IMR-90 (cell line): Measurements from ENCODE around the gene NFAT5. TPM values are rescaled to one million over a fixed set of nuclear protein-coding genes. Genes with fewer than 3 reads are reported as not detected.
A peak's percentile ranks its signal among the peaks of the same experiment; 100 is the strongest.

Experiments
- ATAC-seq: fragments of 200-7000 bp; cut with Tn5 transposase; 2 replicates; pipeline ENCODE4 v1.9.1; 2020; ENCODE audit warnings: low read depth, mild to moderate bottlenecking, moderate library complexity
- BruUV-seq: library from RNA; stranded (reverse); fragments of 400-500 nt; replicated peaks from 2 replicates; lab custom pipeline; 2021; lab: Mats Ljungman, UMichigan
- CTCF ChIA-PET: fragments of 300-600 bp; formaldehyde crosslinking; extraction: SDS; loops from one replicate; lab custom pipeline; 2021; ENCODE audit warnings: antibody characterized with exemption; lab: Yijun Ruan, JAX
- POLR2A ChIA-PET: fragments of 300-600 bp; sonication (Branson Sonifier 250); formaldehyde crosslinking; loops from one replicate; lab custom pipeline; 2022; ENCODE audit warnings: antibody characterized with exemption; ENCODE audit not compliant: unreplicated experiment; lab: Charles Lee
- DNase-seq: peaks from one replicate; pipeline ENCODE4 v3.0.0; 2013
- H2AFZ ChIP-seq: replicated peaks from 2 replicates; pipeline ENCODE3; 2013; ENCODE audit warnings: low read length, mild to moderate bottlenecking; ENCODE audit not compliant: poor library complexity
- H2AK5ac ChIP-seq: 2 replicates; pipeline ENCODE4 v1.6.1; 2013; ENCODE audit warnings: low read depth, low read length, inconsistent platforms
- H2AK9ac ChIP-seq: replicated peaks from 2 replicates; pipeline ENCODE3; 2013; ENCODE audit warnings: mild to moderate bottlenecking, low read depth, low read length, moderate library complexity; ENCODE audit not compliant: poor library complexity
- H2BK120ac ChIP-seq: 2 replicates; pipeline ENCODE4 v1.6.1; 2013; ENCODE audit warnings: low read depth, low read length, inconsistent platforms
- H2BK15ac ChIP-seq: 3 replicates; pipeline ENCODE4 v1.6.1; 2013; ENCODE audit warnings: low read depth, low read length, inconsistent platforms
- H2BK20ac ChIP-seq: 2 replicates; pipeline ENCODE4 v1.6.1; 2013; ENCODE audit warnings: low read depth, mild to moderate bottlenecking, inconsistent platforms, low read length, moderate library complexity
- H2BK5ac ChIP-seq: 2 replicates; pipeline ENCODE4 v1.6.1; 2013; ENCODE audit warnings: mild to moderate bottlenecking, low read depth, low read length, inconsistent platforms; ENCODE audit not compliant: poor library complexity, severe bottlenecking
- H3K14ac ChIP-seq: replicated peaks from 2 replicates; pipeline ENCODE4 v1.6.1; 2013; ENCODE audit warnings: low read depth, low read length, inconsistent platforms
- H3K18ac ChIP-seq: 2 replicates; pipeline ENCODE4 v1.6.1; 2013; ENCODE audit warnings: low read depth, low read length, control low read depth
- H3K23ac ChIP-seq: 2 replicates; pipeline ENCODE4 v1.6.1; 2013; ENCODE audit warnings: low read depth, low read length, inconsistent platforms
- H3K27ac ChIP-seq: 2 replicates; pipeline ENCODE4 v1.5.1; 2013; ENCODE audit warnings: mild to moderate bottlenecking, control low read depth, low read length; ENCODE audit not compliant: insufficient read depth
- H3K27me3 ChIP-seq: 2 replicates; pipeline ENCODE4 v1.6.1; 2013; ENCODE audit warnings: low read length; ENCODE audit not compliant: control insufficient read depth, insufficient read depth
- H3K36me3 ChIP-seq: 2 replicates; pipeline ENCODE4 v1.6.1; 2013; ENCODE audit warnings: low read length, mixed read lengths; ENCODE audit not compliant: control insufficient read depth, insufficient read depth
- H3K4ac ChIP-seq: 2 replicates; pipeline ENCODE4 v1.6.1; 2013; ENCODE audit warnings: low read depth, low read length, inconsistent platforms
- H3K4me1 ChIP-seq: 2 replicates; pipeline ENCODE4 v1.6.1; 2013; ENCODE audit warnings: low read length, mixed read lengths; ENCODE audit not compliant: control insufficient read depth, insufficient read depth
- H3K4me2 ChIP-seq: 2 replicates; pipeline ENCODE4 v1.6.1; 2013; ENCODE audit warnings: low read depth, mild to moderate bottlenecking, control low read depth, low read length, moderate library complexity
- H3K4me3 ChIP-seq: 2 replicates; pipeline ENCODE4 v1.5.1; 2013; ENCODE audit warnings: low read depth, mild to moderate bottlenecking, control low read depth, low read length, moderate library complexity; ENCODE audit not compliant: insufficient read depth
- H3K56ac ChIP-seq: 2 replicates; pipeline ENCODE4 v1.6.1; 2013; ENCODE audit warnings: low read length, inconsistent platforms; ENCODE audit not compliant: insufficient read depth; ENCODE audit errors: extremely low read depth
- H3K79me1 ChIP-seq, 2 experiments: 2 replicates each; pipeline ENCODE4 v1.6.1; 2013; ENCODE audit warnings: low read length in 2 of 2, inconsistent platforms in 1 of 2, low read depth in 1 of 2
- H3K9ac ChIP-seq: 2 replicates; pipeline ENCODE4 v1.6.1; 2013; ENCODE audit warnings: low read depth, low read length, control low read depth
- H3K9me1 ChIP-seq: 2 replicates; pipeline ENCODE4 v1.6.1; 2013; ENCODE audit warnings: low read length, inconsistent platforms; ENCODE audit not compliant: insufficient read depth
- H3K9me3 ChIP-seq: 2 replicates; pipeline ENCODE4 v1.6.1; 2013; ENCODE audit warnings: low read length; ENCODE audit not compliant: control insufficient read depth, insufficient read depth
- H4K20me1 ChIP-seq: 2 replicates; pipeline ENCODE4 v1.6.1; 2013; ENCODE audit warnings: low read length, inconsistent platforms; ENCODE audit not compliant: insufficient read depth
- H4K5ac ChIP-seq: 2 replicates; pipeline ENCODE4 v1.6.1; 2013; ENCODE audit warnings: mild to moderate bottlenecking, low read depth, low read length, control low read depth
- H4K8ac ChIP-seq, 2 experiments: 2 replicates each; pipeline ENCODE4 v1.6.1; 2013; ENCODE audit warnings: low read depth in 2 of 2, low read length in 2 of 2, control low read depth in 1 of 2, inconsistent platforms in 1 of 2
- H4K91ac ChIP-seq: 2 replicates; pipeline ENCODE4 v1.6.1; 2013; ENCODE audit warnings: low read depth, low read length, inconsistent platforms; ENCODE audit not compliant: insufficient read depth
- CHD1 ChIP-seq: IDR thresholded peaks from 2 replicates; pipeline ENCODE4 v1.6.1; 2012; ENCODE audit warnings: low read depth, low read length, improper control_type of control experiment
- POLR2A ChIP-seq: IDR thresholded peaks from 2 replicates; pipeline ENCODE4 v1.6.1; 2012; ENCODE audit warnings: mild to moderate bottlenecking, low read depth, low read length
- RCOR1 ChIP-seq: IDR thresholded peaks from 2 replicates; pipeline ENCODE4 v1.6.1; 2012; ENCODE audit warnings: mild to moderate bottlenecking, low read length, improper control_type of control experiment; ENCODE audit not compliant: insufficient replicate concordance
- RFX5 ChIP-seq: IDR thresholded peaks from 2 replicates; pipeline ENCODE4 v1.8.0; 2012; ENCODE audit warnings: low read depth, mild to moderate bottlenecking, low read length, moderate library complexity
- WGBS, 2 experiments: methylation state at CpG; one replicate each; pipeline versions ENCODE4 v1.1.5 to v1.1.7; 2013; ENCODE audit warnings: missing lambda C conversion rate in 2 of 2; ENCODE audit not compliant: insufficient read length in 1 of 2; ENCODE audit errors: extremely low coverage in 2 of 2; 5-methylcytosine and 5-hydroxymethylcytosine counted together
- dilution Hi-C: fragments of 300-500 bp; cut with HindIII; formaldehyde crosslinking; loops from one replicate; pipeline ENCODE4 v1.14.3; 2018; ENCODE audit warnings: low sequenced_read_pairs; ENCODE audit not compliant: unreplicated experiment
- in situ Hi-C: fragments of 300-500 bp; cut with MboI; formaldehyde crosslinking; loops from 3 replicates; pipeline ENCODE4 v1.14.3; 2019; ENCODE audit warnings: low sequenced_read_pairs, inconsistent platforms, mixed read lengths
- intact Hi-C: fragments of 100-400 bp; cut with micrococcal nuclease; formaldehyde crosslinking; loops from 2 replicates; pipeline ENCODE4 v1.10.0; 2022
- polyA plus RNA-seq, 3 experiments: library from polyadenylated mRNA; depleted of rRNA; stranded (reverse); fragments of >200 nt; gene quantifications; 2 replicates each; pipeline ENCODE4 v1.2.3, GENCODE V29; 2012; ENCODE audit warnings: low replicate concordance in 1 of 3
- total RNA-seq: library from RNA; depleted of rRNA; stranded (reverse); fragments of >200 nt; gene quantifications from 2 replicates; pipeline ENCODE4 v1.2.3, GENCODE V29; 2012

NFAT5 gene
- total and polyA plus RNA-seq, 2 of the 4 experiments (the other 2 are of a cell fraction): 10.9 to 20.1 TPM

DNA sequence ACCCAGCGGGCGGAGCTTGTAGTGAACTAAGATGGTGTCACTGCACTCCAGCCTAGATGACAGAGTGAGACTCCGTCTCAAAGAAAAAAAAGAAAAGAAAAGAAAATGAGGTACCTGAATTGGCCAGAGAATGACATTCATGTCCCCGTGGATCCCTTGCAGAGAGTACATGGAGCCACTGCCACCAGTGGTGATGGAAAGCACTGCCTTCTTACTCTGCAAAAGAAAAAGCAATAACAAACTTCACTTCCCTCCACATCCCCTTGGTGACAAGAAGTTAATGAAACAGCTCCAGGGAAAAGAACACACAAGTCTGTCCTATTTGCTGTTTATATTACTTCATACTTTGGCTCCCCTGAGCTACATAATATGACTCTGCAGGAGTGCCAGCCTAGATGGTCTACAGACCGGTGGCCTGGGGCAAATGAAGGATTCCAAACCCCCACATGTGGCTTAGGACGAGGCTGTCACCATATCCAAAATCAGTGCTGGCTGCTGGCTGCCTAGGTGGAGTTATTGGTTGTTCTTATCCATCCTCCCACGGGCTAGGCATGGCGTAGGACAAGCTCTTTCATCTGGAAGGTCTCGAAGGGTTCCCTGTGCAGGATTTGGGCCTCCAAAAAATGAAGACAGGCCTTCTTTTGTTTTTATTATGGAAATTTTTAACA, 147.3 kb downstream of the NFAT5 start:
- Histone ChIP-seq H4K8ac (no peak overlapping the region), H3K4ac (no peak overlapping the region), H3K9me3 (no peaks in the 10 kb centered on the region), H3K14ac (no peak overlapping the region), H3K4me2 (no peak overlapping the region), H3K4me3 (no peak overlapping the region), H2AK9ac (no peak overlapping the region), H2BK5ac (no peak overlapping the region), H4K5ac (no peak overlapping the region), H4K20me1 (peaks cover 10% of the 10 kb centered on the region; the same call in 1 of the 2 replicates), H3K56ac (no peak overlapping the region), H2AK5ac (no peak overlapping the region), H3K27ac (no peak overlapping the region), H4K91ac (no peak overlapping the region), H2BK20ac (no peak overlapping the region), H3K9me1 (no peaks in the 10 kb centered on the region), H3K23ac (no peak overlapping the region), H3K27me3 (no peaks in the 10 kb centered on the region), H3K79me1 (peaks cover 4 to 43% of the 10 kb centered on the region in 2 experiments; a peak in 3 of 4 replicates), H3K36me3 (peaks cover 61% of the 10 kb centered on the region), H2BK120ac (no peak overlapping the region), H3K4me1 (peaks cover 4% of the 10 kb centered on the region; the same call in 1 of the 2 replicates), H3K18ac (no peak overlapping the region), H2BK15ac (no peak overlapping the region), H2AFZ (no peak overlapping the region), H3K9ac (no peak overlapping the region)
- intact Hi-C loops: loop anchor here (5.0 kb wide), 1 partner anchor 219 kb away; no protein-coding TSS in a partner anchor
- 96% methylated on average over 3 of the region's 9 CpGs; no CpG with 5 or more reads in 1 of the 2 experiments for WGBS, 2 experiments
- dilution Hi-C loops: no loop called here
- in situ Hi-C loops: no loop called here
- no TSS peak for BruUV-seq
- DNase-seq (no peak), ATAC-seq (peak; percentile 5; the same call in 1 of the 2 replicates)
- TF ChIP-seq RFX5 (no peak), RCOR1 (no peak), CHD1 (no peak), POLR2A (no peak)
- ChIA-PET CTCF (interaction anchor here (0.5 to 0.6 kb wide), 2 partner anchors 21 to 42 kb away, joined by 4 read pairs; partner anchors contain the start of gene NOB1), POLR2A (no interaction called here)
